HG03521 (cell line): Measurements from ENCODE around the gene MARK1.
A peak's percentile ranks its signal among the peaks of the same experiment; 100 is the strongest.

ENCODE experiments used
- ATAC-seq: cut with Tn5 transposase; IDR thresholded peaks from one replicate; pipeline ENCODE4 v1.9.1; 2021; ENCODE audit warnings: mild to moderate bottlenecking, moderate library complexity; ENCODE audit not compliant: unreplicated experiment

Gene MARK1

DNA sequence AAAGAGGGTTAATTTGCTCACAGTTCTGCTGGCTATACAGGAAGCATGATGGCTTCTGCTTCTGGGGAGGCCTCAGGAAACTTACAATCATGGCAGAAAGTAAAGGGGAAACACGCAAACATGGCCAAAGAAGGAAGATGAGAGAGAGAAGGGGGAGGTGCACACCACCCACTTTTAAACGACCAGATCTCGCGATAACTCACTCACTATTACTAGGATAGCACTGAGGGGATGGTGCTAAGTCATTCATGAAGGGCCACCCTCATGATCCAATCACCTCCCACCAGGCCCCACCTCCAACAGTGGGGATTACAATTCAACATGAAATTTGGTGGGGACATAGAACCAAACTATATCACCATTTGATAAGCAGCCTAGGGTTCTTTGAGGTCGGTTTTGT is 159.9 kb downstream of the MARK1 start:
- ATAC-seq = no peak

GRCh38 chr1:220689666-220690065 is 161.7 kb downstream of the MARK1 start:
- ATAC-seq = no peak

DNA sequence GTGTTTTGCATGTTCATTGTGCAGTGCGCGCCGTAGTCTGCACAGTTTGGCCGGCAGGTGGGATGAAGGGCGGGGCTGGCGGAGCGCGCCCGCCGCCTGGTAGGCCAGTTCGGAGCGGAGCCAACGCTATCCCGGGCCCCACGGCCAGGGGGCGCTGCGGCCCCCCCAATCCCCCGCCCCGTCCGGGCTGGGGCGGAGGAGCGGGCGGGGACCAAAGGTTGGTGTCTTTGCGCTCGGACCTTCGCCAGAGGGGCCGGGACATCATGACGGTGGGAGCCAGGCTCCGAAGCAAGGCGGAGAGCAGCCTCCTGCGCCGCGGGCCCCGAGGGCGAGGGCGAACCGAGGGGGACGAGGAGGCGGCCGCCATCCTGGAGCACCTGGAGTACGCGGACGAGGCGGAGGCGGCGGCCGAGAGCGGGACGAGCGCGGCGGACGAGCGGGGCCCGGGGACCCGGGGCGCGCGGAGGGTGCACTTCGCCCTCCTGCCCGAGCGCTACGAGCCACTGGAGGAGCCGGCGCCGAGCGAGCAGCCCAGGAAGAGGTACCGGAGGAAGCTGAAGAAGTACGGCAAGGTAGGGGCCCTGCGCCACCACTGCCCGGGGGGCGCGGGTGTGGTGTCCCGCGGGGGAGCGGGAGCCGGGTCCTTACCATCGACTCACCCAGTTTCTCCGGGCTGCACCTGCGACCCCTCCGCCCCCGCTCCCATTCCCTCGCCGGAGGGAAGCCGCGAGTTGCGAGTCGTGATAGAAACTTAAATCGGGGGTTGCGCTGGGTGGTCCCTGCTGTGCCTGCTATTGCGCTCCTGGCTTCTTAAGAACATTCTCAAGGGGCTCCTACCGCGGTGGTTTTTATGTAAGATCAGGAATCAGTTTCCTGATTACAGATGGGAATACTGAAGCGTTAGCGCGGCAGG is 162.5 kb downstream of the MARK1 start, which contains the start of gene C1orf115:
Gene C1orf115, plus strand, starts transcription at position 224 of the 913 bp plus-strand sequence. Its CDS starts 40 bp downstream, at position 264.
- peak; percentile 94 for ATAC-seq

GRCh38 chr1:220691053-220691684 is 163.2 kb downstream of the MARK1 start:
- ATAC-seq = no peak

DNA sequence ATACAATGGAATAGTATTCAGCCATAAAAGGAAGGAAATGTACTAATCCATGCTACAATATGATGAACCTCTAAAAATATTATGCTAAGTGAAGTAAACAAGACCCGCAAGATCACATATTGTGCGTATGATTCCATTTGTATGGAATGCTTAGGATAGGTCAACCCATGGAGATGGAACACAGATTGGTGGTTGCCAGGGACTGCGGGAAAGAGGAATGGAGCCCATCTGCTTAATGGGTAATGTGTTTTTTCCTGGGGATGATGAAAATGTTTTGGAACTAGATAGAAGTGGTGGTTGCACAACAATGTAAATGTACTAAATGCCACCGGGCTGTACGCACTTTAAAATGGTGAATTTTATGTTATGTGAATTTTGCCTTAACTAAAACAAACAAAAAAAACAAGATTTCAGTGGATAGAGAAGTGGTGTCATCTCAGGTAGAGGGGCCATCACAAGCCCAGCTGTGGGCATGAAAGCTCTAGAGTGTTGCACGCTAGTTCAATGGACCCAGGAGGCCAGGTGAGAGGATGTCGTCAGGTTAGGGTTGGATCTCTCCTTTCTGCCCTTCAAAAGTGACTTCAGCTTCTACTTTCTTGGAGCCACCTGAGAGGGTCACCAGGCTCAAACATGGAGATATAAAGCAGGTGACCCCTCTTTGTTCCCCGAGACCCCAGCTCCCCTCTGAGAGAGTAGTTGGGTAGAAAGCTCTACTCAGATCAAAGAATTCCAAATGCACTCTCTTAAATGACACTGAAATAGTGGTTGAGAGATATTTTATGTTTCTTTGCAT is 164.7 kb downstream of the MARK1 start:
- ATAC-seq = no peak

- ATAC-seq = no peak
Observed at GRCh38 chr1:220694866-220695382, 167.0 kb downstream of the MARK1 start.

- ATAC-seq = no peak
Observed at GRCh38 chr1:220695426-220695825, 167.5 kb downstream of the MARK1 start.

DNA sequence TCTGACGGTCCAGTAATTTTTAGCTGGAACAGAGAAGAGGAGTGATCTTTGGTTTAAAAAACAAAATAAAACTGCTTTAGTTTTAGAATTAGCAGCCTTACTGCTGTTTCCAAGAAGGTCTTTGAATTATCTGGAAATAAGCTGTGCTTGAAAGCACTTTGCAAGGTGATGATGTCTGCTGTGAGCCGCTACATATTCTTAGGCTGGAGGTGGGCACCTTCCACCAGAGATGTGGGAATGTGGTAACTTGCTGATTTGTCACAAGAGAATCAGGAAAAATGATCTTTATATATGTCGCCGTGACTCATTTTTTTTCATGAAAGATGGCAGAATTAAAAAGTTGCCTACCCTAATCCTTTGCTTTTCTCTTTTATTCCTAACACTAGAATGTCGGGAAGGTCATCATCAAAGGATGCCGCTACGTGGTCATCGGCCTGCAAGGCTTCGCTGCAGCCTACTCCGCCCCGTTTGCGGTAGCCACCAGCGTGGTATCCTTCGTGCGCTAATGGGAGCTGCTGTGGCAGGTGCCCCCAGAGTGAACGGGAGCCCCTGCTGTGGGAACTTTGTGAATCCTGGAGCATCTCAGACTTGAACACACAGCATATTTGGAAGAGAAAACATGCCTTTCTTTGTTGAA is 168.4 kb downstream of the MARK1 start:
- ATAC-seq = no peak

- no peak for ATAC-seq
Observed at GRCh38 chr1:220696863-220697231, 168.9 kb downstream of the MARK1 start.

DNA sequence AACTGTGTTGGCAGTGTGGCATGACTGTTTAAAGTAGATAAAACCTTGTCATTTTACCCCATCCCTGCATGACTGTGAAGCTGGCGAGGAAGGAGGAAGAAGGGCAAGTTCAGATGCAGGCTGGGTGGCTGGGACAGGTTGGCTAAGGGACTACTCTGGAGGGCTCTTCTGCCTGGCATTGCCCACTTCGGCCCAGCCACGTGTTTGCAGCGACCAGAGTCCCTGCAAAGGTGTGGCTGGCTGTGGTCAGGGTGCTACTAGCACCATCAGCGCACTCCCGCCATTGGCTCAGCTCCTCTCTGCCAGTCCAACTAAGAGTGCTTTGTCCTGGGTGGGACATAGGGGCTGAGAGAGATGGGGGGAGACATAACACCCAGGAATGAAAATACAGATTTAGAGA is 169.4 kb downstream of the MARK1 start:
- ATAC-seq = no peak

- no peak for ATAC-seq
Observed at GRCh38 chr1:220698607-220699016, 170.7 kb downstream of the MARK1 start.

- no peak for ATAC-seq
Observed at GRCh38 chr1:220699044-220699443, 171.1 kb downstream of the MARK1 start.

DNA sequence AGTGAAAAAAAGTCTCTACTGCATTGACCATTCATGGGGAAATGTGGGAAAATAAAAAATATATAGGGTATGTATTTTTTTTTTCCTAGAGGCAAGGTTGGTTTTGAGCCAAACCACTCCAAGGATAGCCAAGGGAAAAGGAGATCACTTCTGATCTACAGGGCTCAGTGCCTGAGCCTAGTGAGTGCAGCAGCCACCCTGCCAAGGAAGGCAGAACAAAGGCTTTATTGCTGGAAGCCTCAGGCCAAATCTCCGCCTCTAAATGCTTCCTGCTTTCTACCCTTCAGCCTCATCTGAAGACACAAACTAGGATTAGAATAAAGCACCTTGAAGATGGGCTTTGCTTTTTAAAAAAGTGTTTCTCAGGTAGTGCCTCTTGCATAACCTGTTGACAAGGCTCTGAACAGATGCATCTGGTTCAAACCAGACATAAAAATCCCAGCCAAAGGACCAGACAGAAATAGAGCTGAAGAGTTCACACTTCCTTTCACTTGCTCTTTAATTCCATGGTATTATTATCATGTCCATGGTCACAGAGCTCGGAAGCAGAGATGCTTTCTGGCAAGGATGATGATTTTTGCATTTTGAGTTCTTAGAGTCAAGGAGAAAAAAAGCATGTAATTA is 172.7 kb downstream of the MARK1 start:
- no peak for ATAC-seq

DNA sequence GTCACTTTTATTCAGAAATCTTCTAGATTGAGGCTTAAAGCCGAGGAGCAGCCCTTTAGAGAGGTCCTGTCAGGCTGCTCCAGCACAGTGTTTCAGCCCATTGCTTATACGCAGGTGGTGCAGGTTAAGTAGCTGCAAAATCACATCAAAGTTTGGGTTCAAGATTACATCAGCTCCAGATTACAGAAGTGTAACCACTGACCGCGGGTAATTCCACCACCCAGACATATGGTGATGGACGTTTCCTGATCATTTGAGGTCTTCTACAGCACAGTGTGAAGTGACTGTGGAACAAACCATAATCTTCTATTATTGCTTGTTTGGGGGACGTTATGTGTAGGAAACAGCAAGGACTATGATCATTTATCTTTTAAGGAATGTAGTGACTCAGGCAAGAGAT is 174.0 kb downstream of the MARK1 start:
- ATAC-seq = no peak

GRCh38 chr1:220702733-220703270 is 174.9 kb downstream of the MARK1 start:
- ATAC-seq = no peak

- no peak for ATAC-seq
Observed at GRCh38 chr1:220703305-220703704, 175.4 kb downstream of the MARK1 start.

DNA sequence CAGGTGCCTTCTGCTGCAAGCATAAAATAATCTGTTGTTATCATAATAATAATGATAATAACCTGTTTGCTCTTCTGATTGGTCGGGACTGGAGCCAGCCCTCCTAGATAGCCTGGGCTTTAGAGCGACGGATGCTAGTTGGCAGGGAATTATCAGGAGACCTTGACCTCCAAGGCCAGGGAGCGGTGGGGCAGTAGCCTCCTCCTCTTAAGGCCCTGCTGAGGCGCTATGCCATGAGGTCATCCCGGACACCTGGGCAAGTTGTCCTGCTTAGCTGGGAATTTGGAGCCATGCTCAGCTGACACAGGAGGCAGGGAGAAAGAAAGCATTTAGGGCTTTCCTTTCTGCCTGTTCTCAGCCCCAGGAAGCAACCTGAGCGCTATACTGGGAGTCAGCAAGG is 177.8 kb downstream of the MARK1 start:
- ATAC-seq = no peak

- ATAC-seq = no peak
Observed at GRCh38 chr1:220706480-220706879, 178.5 kb downstream of the MARK1 start.

- no peak for ATAC-seq
Observed at GRCh38 chr1:220707160-220707559, 179.2 kb downstream of the MARK1 start.

DNA sequence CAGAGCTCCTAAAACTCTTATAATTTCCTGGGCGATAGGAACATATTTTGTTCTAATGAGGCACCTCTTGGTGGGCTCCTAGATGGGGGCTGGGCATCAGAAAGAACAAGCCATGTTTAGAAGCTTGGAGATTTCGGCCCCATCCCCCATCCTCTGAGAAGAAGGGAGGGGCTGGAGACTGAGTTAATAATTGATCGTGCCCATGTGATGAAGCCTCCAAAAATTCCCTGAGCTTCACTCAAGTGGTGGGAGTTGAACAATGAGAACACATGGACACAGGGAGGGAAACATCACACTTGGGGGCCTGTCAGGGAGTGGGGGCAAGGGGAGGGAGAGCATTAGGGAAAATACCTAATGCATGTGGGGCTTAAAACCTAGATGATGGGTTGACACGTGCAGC is 180.3 kb downstream of the MARK1 start:
- no peak for ATAC-seq
